ENCODE measurements around the gene CENPO. TPM values are rescaled to one million over a fixed set of nuclear protein-coding genes. Genes with fewer than 3 reads are reported as not detected.

CENPO gene
- total RNA-seq, 1 donor from 2014 or later, result not detected

GRCh38 chr2:24763843-24764242, 29.4 kb upstream of the CENPO start:
- H3K27ac ChIP-seq, result no peak overlapping the region
- no peaks in the 10 kb centered on the region for H3K27me3 ChIP-seq
- peaks cover 31 to 45% of the 10 kb centered on the region in 2 donors for H3K36me3 ChIP-seq
- no peak overlapping the region for H3K4me3 ChIP-seq
- TF ChIP-seq CTCF (IDR thresholded peaks at IDR 0.05), result no peak
- no peaks in the 10 kb centered on the region for H3K9me3 ChIP-seq
- DNase-seq (ENCODE audit: low spot score in 2 of 2), result no peak
- H3K4me1 ChIP-seq, result no peaks in the 10 kb centered on the region
- intact Hi-C loops (cut with DNase I), result no loop called here

DNA sequence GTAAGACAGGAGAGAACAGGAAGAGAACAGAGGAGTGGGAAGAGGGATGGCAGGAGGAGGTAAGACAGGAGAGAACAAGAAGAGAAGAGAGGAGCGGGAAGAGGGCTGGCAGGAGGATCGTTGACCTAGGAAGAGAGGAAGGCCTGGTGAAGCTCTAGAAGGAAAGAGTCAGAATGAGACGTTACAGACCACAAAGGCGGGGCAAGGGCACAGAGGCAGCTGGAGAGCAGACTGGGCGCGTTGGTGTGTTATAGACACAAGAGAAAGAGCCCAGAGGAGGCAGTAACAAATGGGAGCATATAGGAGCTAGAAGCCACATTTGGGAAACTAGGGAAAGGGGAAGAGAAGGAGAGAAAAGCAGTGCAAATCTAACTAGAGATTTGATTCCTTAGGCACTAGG, 26.6 kb upstream of the CENPO start:
- no peak for TF ChIP-seq CTCF (IDR thresholded peaks at IDR 0.05)
- Histone ChIP-seq H3K4me1 (no peaks in the 10 kb centered on the region), H3K36me3 (peaks cover 22 to 45% of the 10 kb centered on the region in 2 donors), H3K27ac (no peak overlapping the region), H3K9me3 (no peaks in the 10 kb centered on the region), H3K4me3 (no peak overlapping the region), H3K27me3 (no peaks in the 10 kb centered on the region)
- intact Hi-C loops (cut with DNase I), result no loop called here
- no peak for DNase-seq (ENCODE audit: low spot score in 2 of 2)

- Histone ChIP-seq H3K4me1 (no peaks in the 10 kb centered on the region), H3K4me3 (no peak overlapping the region), H3K9me3 (no peaks in the 10 kb centered on the region), H3K27ac (no peak overlapping the region), H3K36me3 (peaks cover 17 to 32% of the 10 kb centered on the region in 2 donors), H3K27me3 (no peaks in the 10 kb centered on the region)
- TF ChIP-seq CTCF (IDR thresholded peaks at IDR 0.05), result no peak
- DNase-seq (ENCODE audit: low spot score in 2 of 2), result no peak
- intact Hi-C loops (cut with DNase I), result no loop called here
Measured at GRCh38 chr2:24768013-24768412, 25.2 kb upstream of the CENPO start.

DNA sequence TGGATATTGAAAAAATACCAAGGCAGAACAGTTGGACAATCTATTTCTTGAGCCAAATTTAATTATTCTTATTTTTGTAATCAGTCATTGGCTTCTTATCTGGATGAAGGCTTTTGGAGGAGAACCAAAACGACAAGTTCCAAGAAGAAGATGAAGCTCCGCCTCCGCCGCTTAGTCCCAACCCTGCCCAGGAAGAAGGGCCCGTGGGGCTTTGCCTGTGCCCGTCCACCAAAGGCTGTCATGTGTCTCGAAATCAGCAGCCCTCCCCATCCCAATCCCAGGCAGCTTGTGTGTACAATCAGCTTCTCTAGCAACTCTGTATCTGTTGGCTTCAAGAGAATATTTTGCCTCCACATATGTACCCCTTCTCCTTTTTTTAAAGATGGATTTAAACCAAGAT, 24.6 kb upstream of the CENPO start:
- intact Hi-C loops (cut with DNase I), result no loop called here
- Histone ChIP-seq H3K27ac (no peak overlapping the region), H3K27me3 (no peaks in the 10 kb centered on the region), H3K9me3 (no peaks in the 10 kb centered on the region), H3K4me1 (no peaks in the 10 kb centered on the region), H3K4me3 (no peak overlapping the region), H3K36me3 (peaks cover 15 to 30% of the 10 kb centered on the region in 2 donors)
- DNase-seq (ENCODE audit: low spot score in 2 of 2), result no peak
- no peak for TF ChIP-seq CTCF (IDR thresholded peaks at IDR 0.05)

GRCh38 chr2:24771061-24771460, 22.2 kb upstream of the CENPO start:
- no peaks in the 10 kb centered on the region for H3K4me1 ChIP-seq
- no peak for DNase-seq (ENCODE audit: low spot score in 2 of 2)
- peaks cover 0 to 14% of the 10 kb centered on the region in 2 donors for H3K36me3 ChIP-seq
- intact Hi-C loops (cut with DNase I), result no loop called here
- H3K27ac ChIP-seq, result no peak overlapping the region
- H3K9me3 ChIP-seq, result no peaks in the 10 kb centered on the region
- no peak overlapping the region for H3K4me3 ChIP-seq
- H3K27me3 ChIP-seq, result no peaks in the 10 kb centered on the region
- no peak for TF ChIP-seq CTCF (IDR thresholded peaks at IDR 0.05)
